Prostate gland (tissue), 2 donors: Measurements from ENCODE around the gene PPFIBP2.

Experiments
- CTCF ChIP-seq, 4 experiments: fragments of 200-600 bp in 2 of 4; fragments of 450-650 bp in 2 of 4; sonication (generic) in 2 of 4; IDR thresholded peaks; 1 replicate in 3 of 4; 2 replicates in 1 of 4; pipeline ENCODE4 v1.5.1; 2016 to 2019; ENCODE audit warnings: antibody characterized with exemption in 4 of 4, mild to moderate bottlenecking in 2 of 4, moderate library complexity in 2 of 4
- POLR2A ChIP-seq: fragments of 450-650 bp; IDR thresholded peaks from one replicate; pipeline ENCODE4 v1.6.1; 2016; ENCODE audit warnings: antibody characterized with exemption, mild to moderate bottlenecking

GRCh38 chr11:7576726-7577290 is 63.0 kb downstream of the PPFIBP2 start:
- TF ChIP-seq CTCF (IDR thresholded peaks at IDR 0.05) (no peak), POLR2A (no peak)
